ENCODE measurements around the gene PCSK6. TPM values are rescaled to one million over a fixed set of nuclear protein-coding genes. Genes with fewer than 3 reads are reported as not detected.

The PCSK6 gene
- total RNA-seq, 1 donor, result 0.72 TPM

Other genes starting within 250 kb of the PCSK6 start
- gene CHSY1, start 237.7 kb downstream of the PCSK6 start, total RNA-seq, result 36.8 and 39.1 TPM in 2 replicates
- gene SELENOS, start 212.2 kb downstream of the PCSK6 start, total RNA-seq, result 74.3 and 79.6 TPM in 2 replicates
- 7.1 and 9.8 TPM in 2 replicates for gene SNRPA1, start 194.5 kb downstream of the PCSK6 start, total RNA-seq
- 31.8 and 32.6 TPM in 2 replicates for gene TM2D3, start 162.7 kb upstream of the PCSK6 start, total RNA-seq
- gene TARS3, start 234.8 kb upstream of the PCSK6 start, total RNA-seq, result 8.7 and 15.0 TPM in 2 replicates

Measured in osteoblast (primary cell).